AG10803 (cell line): ENCODE measurements around the gene ACTL10.

ENCODE experiments used
- DNase-seq: peaks from one replicate; pipeline ENCODE4 v3.0.0; 2010; ENCODE audit warnings: low read depth
- H3K4me3 ChIP-seq: 2 replicates; pipeline ENCODE4 v1.5.1; 2011; ENCODE audit warnings: mild to moderate bottlenecking, low read length, control low read depth
- CTCF ChIP-seq: conservative IDR thresholded peaks from 2 replicates; pipeline ENCODE4 v1.5.1; 2011; ENCODE audit warnings: mild to moderate bottlenecking, low read length, control low read depth, inconsistent platforms

ACTL10 gene

GRCh38 chr20:33669873-33670640 lies 3.3 kb downstream of the ACTL10 start:
- DNase-seq: no peak
- H3K4me3 ChIP-seq: no peak overlapping the region
- TF ChIP-seq CTCF: no peak

- no peak overlapping the region for H3K4me3 ChIP-seq
- no peak for DNase-seq
- TF ChIP-seq CTCF: no peak
Observed at GRCh38 chr20:33670715-33671499, 4.2 kb downstream of the ACTL10 start.

- H3K4me3 ChIP-seq: no peak overlapping the region
- DNase-seq: no peak
- no peak for TF ChIP-seq CTCF
Observed at GRCh38 chr20:33671573-33672288, 5.0 kb downstream of the ACTL10 start.

- DNase-seq: no peak
- TF ChIP-seq CTCF: no peak
- H3K4me3 ChIP-seq: peak overlapping the region; percentile 76
Observed at GRCh38 chr20:33672426-33673113, 5.8 kb downstream of the ACTL10 start.

GRCh38 chr20:33673114-33673409 lies 6.3 kb downstream of the ACTL10 start:
- peak overlapping the region; percentile 76 for H3K4me3 ChIP-seq
- no peak for TF ChIP-seq CTCF
- no peak for DNase-seq

- peak overlapping the region; percentile 76 for H3K4me3 ChIP-seq
- TF ChIP-seq CTCF: no peak
- DNase-seq: no peak
Observed at GRCh38 chr20:33673410-33674293, 6.9 kb downstream of the ACTL10 start.
